A673 (cell line): ENCODE measurements around the gene TMEM131L.

Experiments
- CTCF ChIP-seq: fragments of 300-800, 200-600 bp; sonication (generic); conservative IDR thresholded peaks from 2 replicates; pipeline ENCODE4 v1.5.1; 2017; ENCODE audit warnings: low read depth, mild to moderate bottlenecking, antibody characterized with exemption, low read length, moderate library complexity, mixed read lengths
- EZH2 ChIP-seq: fragments of 200-600 bp; sonication (generic); IDR thresholded peaks from 2 replicates; pipeline ENCODE4 v1.6.1; 2017; ENCODE audit warnings: borderline replicate concordance, low read depth, mild to moderate bottlenecking, mixed read lengths, antibody characterized with exemption, low read length; ENCODE audit not compliant: poor library complexity, severe bottlenecking

- TF ChIP-seq CTCF (no peak), EZH2 (no peak)
Observed at GRCh38 chr4:153638011-153638410, 171.9 kb downstream of the TMEM131L start.
